ENCODE measurements around the gene STEEP1. TPM values are rescaled to one million over a fixed set of nuclear protein-coding genes. Genes with fewer than 3 reads are reported as not detected.
A peak's percentile ranks its signal among the peaks of the same experiment; 100 is the strongest.

The STEEP1 gene
- total and polyA plus RNA-seq, 2 of the 13 experiments (the other 11 are each of a cell fraction or from before 2014, with no cell fraction given): 7.7 to 23.1 TPM

- no peak for TF ChIP-seq RFX5 (IDR thresholded peaks at IDR 0.05; ENCODE audit: low read depth, low read length)
- TF ChIP-seq DBP (CRISPR knock-in tag; IDR thresholded peaks at IDR 0.05; ENCODE audit: not compliant biosample characterization): no peak
- TF ChIP-seq SATB2 (CRISPR knock-in tag; IDR thresholded peaks at IDR 0.05): no peak
- no peak for TF ChIP-seq ZFP41 (CRISPR knock-in tag; IDR thresholded peaks at IDR 0.05; ENCODE audit: borderline replicate concordance)
- TF ChIP-seq HNRNPLL (IDR thresholded peaks at IDR 0.05; ENCODE audit: low read depth, low read length, poor library complexity, severe bottlenecking): peak; percentile 11
- TF ChIP-seq ZBTB46 (CRISPR knock-in tag; IDR thresholded peaks at IDR 0.05; ENCODE audit: borderline replicate concordance): no peak
- peak; percentile 42 for TF ChIP-seq AGO2 (optimal IDR thresholded peaks at IDR 0.05; ENCODE audit: low read depth, low read length)
- peak; percentile 79 for TF ChIP-seq PATZ1 (CRISPR knock-in tag; IDR thresholded peaks at IDR 0.05)
- TF ChIP-seq PHF20 (CRISPR knock-in tag; IDR thresholded peaks at IDR 0.05): no peak
- 0 out of 2 replicates have a peak, but pooled peaks have one; percentile 48 for TF ChIP-seq PAX8 (CRISPR knock-in tag; IDR thresholded peaks at IDR 0.05; ENCODE audit: borderline replicate concordance)
- 0 out of 2 replicates have a peak, but pooled peaks have one; percentile 2 for TF ChIP-seq POGZ (CRISPR knock-in tag; IDR thresholded peaks at IDR 0.05)
- TF ChIP-seq MZF1 (CRISPR knock-in tag; IDR thresholded peaks at IDR 0.05; ENCODE audit: borderline replicate concordance): no peak
Observed at GRCh38 chrX:119605464-119606279, 40.5 kb upstream of the STEEP1 start (continued).

Data from HepG2 (cell line).